GM12878 (cell line): ENCODE measurements around the gene SIAH2. TPM values are rescaled to one million over a fixed set of nuclear protein-coding genes. Genes with fewer than 3 reads are reported as not detected.
A peak's percentile ranks its signal among the peaks of the same experiment; 100 is the strongest.

ENCODE experiments used
- ATAC-seq: fragments of 200-7000 bp; cut with Tn5 transposase; 3 replicates; pipeline ENCODE4 v1.9.1; 2020; ENCODE audit warnings: mild to moderate bottlenecking, moderate library complexity
- BruUV-seq: library from RNA; stranded (reverse); fragments of 400-500 nt; replicated peaks from 2 replicates; lab custom pipeline; 2021; lab: Mats Ljungman, UMichigan
- CTCF ChIA-PET: fragments of 300-600 bp; sonication (Branson Sonifier 250); formaldehyde crosslinking; extraction: SDS; loops from one replicate; lab custom pipeline; 2021; ENCODE audit warnings: inconsistent platforms; lab: Yijun Ruan, JAX
- POLR2A ChIA-PET: fragments of 350-600 bp; formaldehyde crosslinking; extraction: SDS; loops from one replicate; lab custom pipeline; 2021; ENCODE audit warnings: inconsistent platforms; lab: Charles Lee
- RAD21 ChIA-PET: fragments of 300-600 bp; sonication (Branson Sonifier 250); formaldehyde crosslinking; loops from one replicate; lab custom pipeline; 2023; ENCODE audit warnings: antibody characterized with exemption; ENCODE audit not compliant: unreplicated experiment; lab: Charles Lee
- SMC1A ChIA-PET: fragments of 300-600 bp; sonication (Branson Sonifier 250); formaldehyde crosslinking; loops from one replicate; lab custom pipeline; 2023; ENCODE audit not compliant: unreplicated experiment, uncharacterized antibody; lab: Charles Lee
- DNase-seq: peaks from one replicate; pipeline ENCODE4 v3.0.0-alpha.2; 2011; ENCODE audit warnings: low read depth, low spot score
- FAIRE-seq: peaks from 3 replicates; lab custom pipeline; 2011; peaks lifted over from hg19 to GRCh38; lab: Jason Lieb, UNC
- H2AFZ ChIP-seq: 2 replicates; pipeline ENCODE4 v1.6.0; 2011; ENCODE audit warnings: low read depth, low read length, control low read depth; ENCODE audit not compliant: control insufficient read depth
- H3K27ac ChIP-seq: 2 replicates; pipeline ENCODE4 v1.5.1; 2011; ENCODE audit warnings: control low read depth; ENCODE audit not compliant: control insufficient read depth, insufficient read depth
- H3K27me3 ChIP-seq, 2 experiments: replicated peaks in 1 of 2; 2 replicates each; pipeline versions ENCODE4 v1.6.0 to v1.6.1; 2011; ENCODE audit warnings: low read length in 1 of 2; ENCODE audit not compliant: control insufficient read depth in 2 of 2, insufficient read depth in 2 of 2
- H3K36me3 ChIP-seq, 2 experiments: 2 replicates each; pipeline ENCODE4 v1.5.1; 2011; ENCODE audit warnings: low read length in 1 of 2; ENCODE audit not compliant: control insufficient read depth in 2 of 2, insufficient read depth in 2 of 2
- H3K4me1 ChIP-seq: 2 replicates; pipeline ENCODE4 v1.6.1; 2011; ENCODE audit warnings: mild to moderate bottlenecking, low read length, moderate library complexity, mixed read lengths; ENCODE audit not compliant: control insufficient read depth, insufficient read depth
- H3K4me2 ChIP-seq: 2 replicates; pipeline ENCODE4 v1.6.0; 2011; ENCODE audit warnings: control low read depth; ENCODE audit not compliant: control insufficient read depth, insufficient read depth
- H3K4me3 ChIP-seq: fragments of 200-600 bp; sonication (generic); 2 replicates; pipeline ENCODE4 v1.5.1; 2016
- H3K79me2 ChIP-seq: 2 replicates; pipeline ENCODE4 v1.6.0; 2011; ENCODE audit warnings: low read length; ENCODE audit not compliant: control insufficient read depth, insufficient read depth
- H3K9ac ChIP-seq: 2 replicates; pipeline ENCODE4 v1.8.0; 2011; ENCODE audit warnings: low read length, control low read depth, mixed read lengths; ENCODE audit not compliant: control insufficient read depth, insufficient read depth
- H3K9me3 ChIP-seq: replicated peaks from 3 replicates; pipeline ENCODE4 v1.5.1; 2011; ENCODE audit warnings: mild to moderate bottlenecking, low read length; ENCODE audit not compliant: control insufficient read depth, insufficient read depth
- H4K20me1 ChIP-seq: 2 replicates; pipeline ENCODE4 v1.6.0; 2011; ENCODE audit not compliant: control insufficient read depth, insufficient read depth
- BCL11A ChIP-seq: IDR thresholded peaks from 2 replicates; pipeline ENCODE4 v1.6.1; 2011; ENCODE audit warnings: low read depth, low read length
- CREB1 ChIP-seq: IDR thresholded peaks from 2 replicates; pipeline ENCODE4 v1.6.1; 2012; ENCODE audit warnings: low read depth, mild to moderate bottlenecking, inconsistent platforms
- DPF2 ChIP-seq: fragments of 450-650 bp; IDR thresholded peaks from 2 replicates; pipeline ENCODE4 v1.6.1; 2017; ENCODE audit warnings: mild to moderate bottlenecking
- E2F4 ChIP-seq: IDR thresholded peaks from 2 replicates; pipeline ENCODE4 v1.6.1; 2012; ENCODE audit warnings: low read depth, low read length, improper control_type of control experiment
- ELK1 ChIP-seq: IDR thresholded peaks from 2 replicates; pipeline ENCODE4 v1.6.1; 2012; ENCODE audit warnings: low read depth, low read length, improper control_type of control experiment
- NFYA ChIP-seq: IDR thresholded peaks from 2 replicates; pipeline ENCODE4 v1.6.1; 2011; ENCODE audit warnings: low read depth, mild to moderate bottlenecking, low read length, improper control_type of control experiment, borderline replicate concordance
- PRDM15 ChIP-seq: fragments of 450-650 bp; formaldehyde crosslinking; IDR thresholded peaks from 2 replicates; pipeline ENCODE4 v1.4.0; 2020; ENCODE audit warnings: mild to moderate bottlenecking, moderate library complexity
- RUNX3 ChIP-seq: IDR thresholded peaks from 2 replicates; pipeline ENCODE4 v1.6.1; 2012; ENCODE audit warnings: low read length, inconsistent platforms
- SKIL ChIP-seq: fragments of 450-650 bp; IDR thresholded peaks from 2 replicates; pipeline ENCODE4 v1.6.1; 2017; ENCODE audit warnings: mild to moderate bottlenecking, low read depth, inconsistent platforms; ENCODE audit not compliant: poor library complexity, severe bottlenecking
- SUPT20H ChIP-seq: IDR thresholded peaks from 2 replicates; pipeline ENCODE4 v1.6.1; 2011; ENCODE audit warnings: low read depth, mild to moderate bottlenecking, low read length, moderate library complexity, borderline replicate concordance; ENCODE audit not compliant: control insufficient read depth
- in situ Hi-C: fragments of 300-500 bp; cut with MboI; formaldehyde crosslinking; loops from 9 replicates; pipeline ENCODE4 v1.14.3; 2018; ENCODE audit warnings: mixed read lengths
- intact Hi-C: fragments of 100-400 bp; cut with micrococcal nuclease; formaldehyde crosslinking; loops from one replicate; pipeline ENCODE4 v1.14.2; 2022; ENCODE audit not compliant: unreplicated experiment
- polyA plus RNA-seq, 11 experiments: library from polyadenylated mRNA; depleted of rRNA in 4 of 11; unstranded in 6 of 11; stranded (reverse) in 5 of 11; fragments of >200 nt; fragmentation: Nextera tagmentation in 4 of 11; fragmentation: Illumina TruSeq in 1 of 11; extraction: Ambion mirVana in 4 of 11; extraction: Trizol in 1 of 11; gene quantifications; 1 replicate in 1 of 11; 2 replicates in 10 of 11; pipeline versions ENCODE4 v1.2.1 to v1.2.3, GENCODE V29; 2011 to 2016; ENCODE audit warnings: inconsistent platforms in 2 of 11, missing spikeins in 2 of 11, low read depth in 1 of 11
- total RNA-seq, 4 experiments: library from RNA; depleted of rRNA in 3 of 4; stranded (reverse); fragments of >200 nt in 3 of 4; fragmentation: Illumina TruSeq in 1 of 4; extraction: Trizol in 1 of 4; gene quantifications; 2 replicates each; pipeline versions ENCODE4 v1.2.1 to v1.2.3, GENCODE V29; 2013 to 2021

Gene SIAH2
- total and polyA plus RNA-seq, 10 of the 15 experiments (the other 5 are each of a cell fraction or from before 2014, with no cell fraction given): 3.3 to 51.5 (median 29.7) TPM

- TF ChIP-seq RUNX3: peak; percentile 47; the same call in 1 of the 2 replicates
- TF ChIP-seq DPF2: no peak
- no peak for TF ChIP-seq CREB1
- no peak for TF ChIP-seq PRDM15 (CRISPR knock-in tag)
- TF ChIP-seq ELK1: no peak
- TF ChIP-seq NFYA: no peak
- TF ChIP-seq BCL11A: no peak
Observed at GRCh38 chr3:150786791-150787190, 23.8 kb upstream of the SIAH2 start (continued).

GRCh38 chr3:150784747-150785125, 21.8 kb upstream of the SIAH2 start:
- intact Hi-C loops: loop anchor here (5.0 kb wide), 1 partner anchor 363 kb away; no protein-coding TSS in a partner anchor
- Histone ChIP-seq H3K27ac (no peak overlapping the region), H2AFZ (no peak overlapping the region), H3K9ac (no peak overlapping the region), H4K20me1 (no peaks in the 10 kb centered on the region), H3K4me3 (no peak overlapping the region), H3K79me2 (no peaks in the 10 kb centered on the region), H3K4me1 (peaks cover 2% of the 10 kb centered on the region; the same call in 1 of the 2 replicates), H3K27me3 (no peaks in the 10 kb centered on the region; a peak in 1 of 4 replicates), H3K9me3 (no peaks in the 10 kb centered on the region), H3K36me3 (no peaks in the 10 kb centered on the region), H3K4me2 (no peak overlapping the region)
- DNase-seq (no peak), FAIRE-seq (no peak), ATAC-seq (no peak)
- CTCF ChIA-PET: interaction anchor here (0.9 to 4.7 kb wide), 5 partner anchors 20 to 362 kb away, joined by 3 to 40 read pairs (median 4); no protein-coding TSS in a partner anchor
- SMC1A ChIA-PET: interaction anchor here (0.8 to 2.0 kb wide), 8 partner anchors 13 to 210 kb away, joined by 3 to 6 read pairs (median 4); no protein-coding TSS in a partner anchor
- in situ Hi-C loops: loop anchor here (5.0 kb wide), 1 partner anchor 363 kb away; no protein-coding TSS in a partner anchor
- RAD21 ChIA-PET: interaction anchor here (0.8 to 1.9 kb wide), 3 partner anchors 21 to 63 kb away, joined by 3 to 9 read pairs (median 3); partner anchors contain the start of gene SIAH2
- POLR2A ChIA-PET: interaction anchor here (0.5 to 0.8 kb wide), 2 partner anchors 13 to 57 kb away, joined by 4 read pairs; no protein-coding TSS in a partner anchor
- no TSS peak for BruUV-seq
- TF ChIP-seq E2F4 (no peak), SUPT20H (no peak), SKIL (no peak), CREB1 (no peak; the same call in 1 of the 2 replicates)
